Mammary epithelial cell (primary cell): ENCODE measurements around the gene MAPK8IP3.

ENCODE experiments used
- EZH2 ChIP-seq: IDR thresholded peaks from 2 replicates; pipeline ENCODE4 v1.6.1; 2012; ENCODE audit warnings: low read length, inconsistent platforms, borderline replicate concordance
- TF ChIP-seq, protein P1 (sequence below), 2 donors: IDR thresholded peaks in 1 of 2; conservative IDR thresholded peaks in 1 of 2; 2 replicates each; pipeline ENCODE4 v1.5.1; 2011 to 2012; ENCODE audit warnings: inconsistent platforms in 2 of 2, low read length in 2 of 2, mild to moderate bottlenecking in 2 of 2, control low read depth in 1 of 2, low read depth in 1 of 2; ENCODE audit not compliant: insufficient read depth in 1 of 2; ENCODE audit errors: extremely low read depth in 1 of 2

DNA sequence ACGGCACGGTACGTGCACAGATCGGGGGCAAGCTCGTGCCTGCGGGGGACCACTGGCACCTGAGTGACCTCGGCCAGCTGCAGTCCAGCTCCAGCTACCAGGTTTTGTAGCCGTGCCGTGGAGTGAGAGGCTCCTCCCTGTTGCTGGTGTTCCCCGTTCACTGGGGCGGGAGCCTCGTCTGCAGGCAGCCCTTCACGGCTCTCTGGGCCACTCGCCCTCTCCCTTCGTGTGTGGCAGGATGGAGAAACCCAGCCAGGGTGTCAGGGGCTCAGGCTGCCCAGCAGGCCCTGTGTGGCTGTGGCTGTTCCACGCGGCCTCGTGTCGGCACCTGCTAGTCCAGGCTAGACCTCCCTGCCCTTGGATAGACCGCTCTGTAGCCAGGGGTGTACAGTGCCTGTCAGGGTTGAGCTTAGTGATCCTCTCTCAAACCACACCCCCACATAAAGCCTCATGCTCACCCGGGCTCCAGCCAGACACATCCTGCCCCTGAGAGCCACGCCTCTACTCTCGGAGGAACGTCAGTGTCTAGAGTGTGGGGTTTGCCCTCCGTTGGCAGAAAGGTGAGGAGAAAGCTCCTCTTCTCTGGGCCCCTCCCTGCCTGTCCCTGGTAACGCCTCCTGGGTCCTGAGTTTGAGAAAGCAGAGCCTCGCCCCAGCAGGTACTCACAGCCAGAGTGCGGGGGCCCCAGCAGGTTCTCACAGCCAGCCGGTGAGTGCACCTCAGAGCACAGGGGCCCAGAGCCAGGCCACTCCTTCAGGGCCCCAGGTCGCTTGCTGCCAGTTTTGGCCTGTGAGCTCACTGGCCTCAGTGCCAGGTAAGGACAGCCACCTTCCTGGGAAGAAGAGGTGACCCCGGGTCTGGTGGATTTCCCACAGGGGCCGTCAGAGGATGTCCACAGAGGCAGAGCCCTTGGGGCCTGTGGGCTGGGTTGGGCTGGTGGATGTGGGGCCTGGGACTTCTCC lies 37.7 kb downstream of the MAPK8IP3 start:
- TF ChIP-seq, protein P1, sequence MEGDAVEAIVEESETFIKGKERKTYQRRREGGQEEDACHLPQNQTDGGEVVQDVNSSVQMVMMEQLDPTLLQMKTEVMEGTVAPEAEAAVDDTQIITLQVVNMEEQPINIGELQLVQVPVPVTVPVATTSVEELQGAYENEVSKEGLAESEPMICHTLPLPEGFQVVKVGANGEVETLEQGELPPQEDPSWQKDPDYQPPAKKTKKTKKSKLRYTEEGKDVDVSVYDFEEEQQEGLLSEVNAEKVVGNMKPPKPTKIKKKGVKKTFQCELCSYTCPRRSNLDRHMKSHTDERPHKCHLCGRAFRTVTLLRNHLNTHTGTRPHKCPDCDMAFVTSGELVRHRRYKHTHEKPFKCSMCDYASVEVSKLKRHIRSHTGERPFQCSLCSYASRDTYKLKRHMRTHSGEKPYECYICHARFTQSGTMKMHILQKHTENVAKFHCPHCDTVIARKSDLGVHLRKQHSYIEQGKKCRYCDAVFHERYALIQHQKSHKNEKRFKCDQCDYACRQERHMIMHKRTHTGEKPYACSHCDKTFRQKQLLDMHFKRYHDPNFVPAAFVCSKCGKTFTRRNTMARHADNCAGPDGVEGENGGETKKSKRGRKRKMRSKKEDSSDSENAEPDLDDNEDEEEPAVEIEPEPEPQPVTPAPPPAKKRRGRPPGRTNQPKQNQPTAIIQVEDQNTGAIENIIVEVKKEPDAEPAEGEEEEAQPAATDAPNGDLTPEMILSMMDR (conservative IDR thresholded peaks at IDR 0.05 in 1 of 2, IDR thresholded peaks at IDR 0.05 in 1 of 2; ENCODE audit: extremely low read depth in 1 of 2, insufficient read depth in 1 of 2, low read depth in 1 of 2, low read length in 2 of 2): no peak
- TF ChIP-seq EZH2: no peak
